ENCODE results near the gene TRIM43.
"Not testable (repeated sequence)": the region's sequence is repeated elsewhere in the genome, so short reads cannot be mapped to it uniquely, and the experiment has no call there.

Gene TRIM43

GRCh38 chr2:95591701-95592100 lies at the start of gene TRIM43:
Gene TRIM43, plus strand, starts transcription at chr2:95592001. Its CDS starts 2,023 bp downstream, at chr2:95594024.
- DNase-seq (ENCODE audit: low read depth): not testable (repeated sequence)

GRCh38 chr2:95551055-95551568 lies 40.7 kb upstream of the TRIM43 start:
- DNase-seq (ENCODE audit: low read depth): no peak

GRCh38 chr2:95552911-95553310 lies 38.9 kb upstream of the TRIM43 start:
- DNase-seq (ENCODE audit: low read depth): no peak

GRCh38 chr2:95569170-95569569 lies 22.6 kb upstream of the TRIM43 start:
- no peak for DNase-seq (ENCODE audit: low read depth)

GRCh38 chr2:95573866-95574265 lies 17.9 kb upstream of the TRIM43 start:
- DNase-seq (ENCODE audit: low read depth): no peak

- DNase-seq (ENCODE audit: low read depth): no peak
Measured at GRCh38 chr2:95574506-95574905, 17.3 kb upstream of the TRIM43 start.

GRCh38 chr2:95575857-95576256 lies 15.9 kb upstream of the TRIM43 start:
- DNase-seq (ENCODE audit: low read depth): no peak

- no peak for DNase-seq (ENCODE audit: low read depth)
Measured at GRCh38 chr2:95578539-95578938, 13.3 kb upstream of the TRIM43 start.

GRCh38 chr2:95583545-95583944 lies 8.3 kb upstream of the TRIM43 start:
- not testable (repeated sequence) for DNase-seq (ENCODE audit: low read depth)

- not testable (repeated sequence) for DNase-seq (ENCODE audit: low read depth)
Measured at GRCh38 chr2:95584321-95584720, 7.5 kb upstream of the TRIM43 start.

- DNase-seq (ENCODE audit: low read depth): not testable (repeated sequence)
Measured at GRCh38 chr2:95589777-95590536, 1.8 kb upstream of the TRIM43 start.

- DNase-seq (ENCODE audit: low read depth): not testable (repeated sequence)
Measured at GRCh38 chr2:95592973-95593372, 1.2 kb downstream of the TRIM43 start.

- not testable (repeated sequence) for DNase-seq (ENCODE audit: low read depth)
Measured at GRCh38 chr2:95595012-95595411, 3.2 kb downstream of the TRIM43 start.

- not testable (repeated sequence) for DNase-seq (ENCODE audit: low read depth)
Measured at GRCh38 chr2:95601301-95601700, 9.5 kb downstream of the TRIM43 start.

- not testable (repeated sequence) for DNase-seq (ENCODE audit: low read depth)
Measured at GRCh38 chr2:95602146-95602545, 10.3 kb downstream of the TRIM43 start.

GRCh38 chr2:95608356-95608755 lies 16.6 kb downstream of the TRIM43 start:
- not testable (repeated sequence) for DNase-seq (ENCODE audit: low read depth)

GRCh38 chr2:95609764-95610163 lies 18.0 kb downstream of the TRIM43 start:
- not testable (repeated sequence) for DNase-seq (ENCODE audit: low read depth)

- DNase-seq (ENCODE audit: low read depth): not testable (repeated sequence)
Measured at GRCh38 chr2:95613048-95613447, 21.2 kb downstream of the TRIM43 start.

GRCh38 chr2:95622728-95623127 lies 30.9 kb downstream of the TRIM43 start:
- not testable (repeated sequence) for DNase-seq (ENCODE audit: low read depth)

- not testable (repeated sequence) for DNase-seq (ENCODE audit: low read depth)
Measured at GRCh38 chr2:95630987-95631386, 39.2 kb downstream of the TRIM43 start.

GRCh38 chr2:95633626-95634259 lies 41.9 kb downstream of the TRIM43 start:
- not testable (repeated sequence) for DNase-seq (ENCODE audit: low read depth)

- DNase-seq (ENCODE audit: low read depth): not testable (repeated sequence)
Measured at GRCh38 chr2:95640515-95641288, 48.9 kb downstream of the TRIM43 start.

GRCh38 chr2:95641289-95641575 lies 49.4 kb downstream of the TRIM43 start:
- DNase-seq (ENCODE audit: low read depth): not testable (repeated sequence)
